ENCODE results near the gene RHEX.
"Not testable (repeated sequence)": the region's sequence is repeated elsewhere in the genome, so short reads cannot be mapped to it uniquely, and the experiment has no call there.

Gene RHEX

DNA sequence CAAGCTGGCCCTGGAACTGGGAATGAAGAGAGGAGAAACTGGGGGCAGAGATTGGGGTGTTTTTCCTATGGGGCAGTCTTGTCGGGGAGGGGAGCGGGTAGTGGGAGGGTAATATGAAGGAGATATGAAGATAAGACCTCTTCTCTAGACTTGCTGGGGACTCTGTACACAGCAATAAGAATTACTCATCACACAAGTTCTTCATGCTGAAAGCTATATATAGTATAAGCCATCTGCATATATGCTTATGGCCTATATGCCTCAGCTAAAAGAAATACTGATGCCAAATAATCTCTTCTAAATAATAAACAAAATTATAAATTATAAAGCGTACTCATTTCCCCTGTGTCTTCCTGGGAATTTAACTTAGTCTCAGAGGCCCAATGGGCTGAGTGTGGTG, 7.9 kb downstream of the RHEX start:
- H3K4me3 ChIP-seq (replicated peaks in 1 of 2; ENCODE audit: low read depth in 2 of 2, low read length in 2 of 2), result no peak overlapping the region
- TF ChIP-seq, protein P1, sequence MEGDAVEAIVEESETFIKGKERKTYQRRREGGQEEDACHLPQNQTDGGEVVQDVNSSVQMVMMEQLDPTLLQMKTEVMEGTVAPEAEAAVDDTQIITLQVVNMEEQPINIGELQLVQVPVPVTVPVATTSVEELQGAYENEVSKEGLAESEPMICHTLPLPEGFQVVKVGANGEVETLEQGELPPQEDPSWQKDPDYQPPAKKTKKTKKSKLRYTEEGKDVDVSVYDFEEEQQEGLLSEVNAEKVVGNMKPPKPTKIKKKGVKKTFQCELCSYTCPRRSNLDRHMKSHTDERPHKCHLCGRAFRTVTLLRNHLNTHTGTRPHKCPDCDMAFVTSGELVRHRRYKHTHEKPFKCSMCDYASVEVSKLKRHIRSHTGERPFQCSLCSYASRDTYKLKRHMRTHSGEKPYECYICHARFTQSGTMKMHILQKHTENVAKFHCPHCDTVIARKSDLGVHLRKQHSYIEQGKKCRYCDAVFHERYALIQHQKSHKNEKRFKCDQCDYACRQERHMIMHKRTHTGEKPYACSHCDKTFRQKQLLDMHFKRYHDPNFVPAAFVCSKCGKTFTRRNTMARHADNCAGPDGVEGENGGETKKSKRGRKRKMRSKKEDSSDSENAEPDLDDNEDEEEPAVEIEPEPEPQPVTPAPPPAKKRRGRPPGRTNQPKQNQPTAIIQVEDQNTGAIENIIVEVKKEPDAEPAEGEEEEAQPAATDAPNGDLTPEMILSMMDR (IDR thresholded peaks at IDR 0.05; ENCODE audit: low read depth, low read length), result no peak
- no peak for DNase-seq (ENCODE audit: low read depth in 2 of 2)

DNA sequence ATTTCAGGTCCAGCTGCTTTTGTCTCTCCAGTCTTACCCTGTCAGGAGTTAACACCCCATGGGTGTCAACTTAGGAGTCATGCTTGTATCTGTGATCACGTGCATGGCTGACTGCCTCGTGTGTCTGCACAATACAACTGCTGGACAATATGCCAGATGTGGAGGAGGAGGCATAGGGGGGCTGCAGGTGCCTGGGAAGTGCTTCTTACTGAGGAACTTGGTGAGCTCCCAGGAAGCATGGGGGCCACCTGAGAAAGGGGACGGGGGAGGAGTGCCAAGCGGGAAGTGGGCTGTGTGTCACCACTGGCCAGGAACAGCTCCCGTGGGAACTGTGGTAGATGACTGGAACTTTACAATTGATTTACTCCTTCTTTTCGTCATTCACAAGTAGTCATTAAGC, 9.5 kb downstream of the RHEX start:
- DNase-seq (ENCODE audit: low read depth in 2 of 2), result peak in 1 of 2 donors; percentile 17
- H3K4me3 ChIP-seq (replicated peaks in 1 of 2; ENCODE audit: low read depth in 2 of 2, low read length in 2 of 2), result no peak overlapping the region
- TF ChIP-seq, protein P1 (IDR thresholded peaks at IDR 0.05; ENCODE audit: low read depth, low read length), result no peak

DNA sequence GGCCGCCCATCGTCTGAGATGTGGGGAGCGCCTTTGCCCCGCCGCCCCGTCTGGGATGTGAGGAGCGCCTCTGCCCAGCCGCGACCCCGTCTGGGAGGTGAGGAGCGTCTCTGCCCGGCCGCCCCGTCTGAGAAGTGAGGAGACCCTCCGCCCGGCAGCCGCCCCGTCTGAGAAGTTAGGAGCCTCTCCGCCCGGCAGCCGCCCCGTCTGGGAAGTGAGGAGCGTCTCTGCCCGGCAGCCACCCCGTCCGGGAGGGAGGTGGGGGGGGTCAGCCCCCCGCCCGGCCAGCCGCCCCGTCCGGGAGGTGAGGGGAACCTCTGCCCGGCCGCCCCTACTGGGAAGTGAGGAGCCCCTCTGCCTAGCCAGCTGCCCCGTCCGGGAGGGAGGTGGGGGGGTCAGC, 11.0 kb downstream of the RHEX start:
- H3K4me3 ChIP-seq (replicated peaks in 1 of 2; ENCODE audit: low read depth in 2 of 2, low read length in 2 of 2); DNase-seq (ENCODE audit: low read depth in 2 of 2): not testable (repeated sequence)

DNA sequence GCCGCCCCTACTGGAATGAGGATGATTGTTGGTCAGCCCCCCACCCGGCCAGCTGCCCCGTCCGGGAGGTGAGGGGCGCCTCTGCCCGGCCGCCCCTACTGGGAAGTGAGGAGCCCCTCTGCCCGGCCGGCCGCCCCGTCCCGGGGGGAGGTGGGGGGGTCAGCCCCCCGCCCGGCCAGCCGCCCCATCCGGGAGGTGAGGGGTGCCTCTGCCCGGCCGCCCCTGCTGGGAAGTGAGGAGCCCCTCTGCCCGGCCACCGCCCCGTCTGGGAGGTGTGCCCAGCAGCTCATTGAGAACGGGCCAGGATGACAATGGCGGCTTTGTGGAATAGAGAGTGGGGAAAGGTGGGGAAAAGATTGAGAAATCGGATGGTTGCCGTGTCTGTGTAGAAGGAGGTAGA, 11.5 kb downstream of the RHEX start:
- H3K4me3 ChIP-seq (replicated peaks in 1 of 2; ENCODE audit: low read depth in 2 of 2, low read length in 2 of 2); DNase-seq (ENCODE audit: low read depth in 2 of 2): not testable (repeated sequence)

DNA sequence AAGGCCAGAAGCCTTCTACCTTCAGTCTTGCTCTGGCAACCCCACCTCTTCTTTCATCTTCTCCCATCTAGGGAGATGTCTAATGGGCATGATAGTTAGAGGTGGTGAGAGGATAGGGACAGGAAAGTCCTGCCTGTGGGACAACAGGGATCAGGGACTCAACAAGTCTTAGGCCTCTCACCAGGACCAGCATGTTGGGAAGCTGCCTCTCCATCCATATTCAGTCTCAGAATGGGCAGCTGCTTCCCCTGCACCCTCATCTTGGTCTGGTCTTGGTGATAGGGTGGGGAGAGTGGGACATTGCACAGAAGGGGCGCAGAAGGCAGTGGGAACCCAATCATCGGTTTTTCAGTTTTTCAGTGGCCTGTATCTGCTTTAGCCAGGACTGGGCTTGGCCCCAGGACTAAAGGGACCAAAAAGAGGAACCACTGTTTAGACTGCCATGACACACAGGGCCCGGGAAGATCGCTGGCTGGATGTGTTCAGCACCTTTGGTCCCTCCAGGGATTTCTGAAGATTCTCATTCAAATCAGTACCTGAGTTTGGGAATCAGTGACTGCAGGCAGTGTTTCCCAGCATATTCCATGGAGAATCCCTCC, 12.7 kb downstream of the RHEX start:
- TF ChIP-seq, protein P1 (IDR thresholded peaks at IDR 0.05; ENCODE audit: low read depth, low read length), result no peak
- no peak overlapping the region for H3K4me3 ChIP-seq (replicated peaks in 1 of 2; ENCODE audit: low read depth in 2 of 2, low read length in 2 of 2)
- DNase-seq (ENCODE audit: low read depth in 2 of 2), result no peak

DNA sequence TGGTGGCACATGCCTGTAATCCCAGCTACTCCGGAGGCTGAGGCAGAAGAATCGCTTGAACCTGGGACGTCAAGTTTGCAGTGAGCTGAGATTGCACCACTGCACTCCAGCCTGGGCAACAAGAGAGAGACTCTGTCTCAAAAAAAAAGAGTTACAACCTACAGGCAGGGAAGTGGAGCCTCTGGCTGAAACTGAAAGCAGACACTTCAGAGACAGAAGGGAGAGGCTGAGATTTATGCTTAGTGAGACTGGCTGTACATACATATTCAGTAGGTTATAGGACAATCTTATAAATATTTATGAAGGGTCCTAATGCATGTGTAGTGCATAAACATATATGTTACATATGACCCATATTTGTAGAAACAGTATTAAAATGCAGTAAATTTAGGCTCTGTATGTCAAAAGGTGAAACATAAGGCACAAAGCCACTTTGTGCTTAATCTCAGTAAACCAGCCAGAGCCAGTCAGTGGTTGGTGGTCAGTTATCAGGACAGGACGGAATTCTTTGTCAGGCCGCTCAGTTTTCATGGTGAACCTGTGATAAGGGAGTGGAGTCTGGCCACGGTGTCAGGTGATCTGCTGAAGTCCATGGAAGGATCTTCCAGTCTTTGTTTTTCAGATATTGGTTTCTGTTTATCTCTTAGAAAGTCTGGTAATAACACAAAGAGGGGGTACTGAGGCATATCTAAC, 13.7 kb downstream of the RHEX start:
- DNase-seq (ENCODE audit: low read depth in 2 of 2), result peak in 1 of 2 donors; percentile 4
- no peak overlapping the region for H3K4me3 ChIP-seq (replicated peaks in 1 of 2; ENCODE audit: low read depth in 2 of 2, low read length in 2 of 2)
- TF ChIP-seq, protein P1 (IDR thresholded peaks at IDR 0.05; ENCODE audit: low read depth, low read length), result no peak

DNA sequence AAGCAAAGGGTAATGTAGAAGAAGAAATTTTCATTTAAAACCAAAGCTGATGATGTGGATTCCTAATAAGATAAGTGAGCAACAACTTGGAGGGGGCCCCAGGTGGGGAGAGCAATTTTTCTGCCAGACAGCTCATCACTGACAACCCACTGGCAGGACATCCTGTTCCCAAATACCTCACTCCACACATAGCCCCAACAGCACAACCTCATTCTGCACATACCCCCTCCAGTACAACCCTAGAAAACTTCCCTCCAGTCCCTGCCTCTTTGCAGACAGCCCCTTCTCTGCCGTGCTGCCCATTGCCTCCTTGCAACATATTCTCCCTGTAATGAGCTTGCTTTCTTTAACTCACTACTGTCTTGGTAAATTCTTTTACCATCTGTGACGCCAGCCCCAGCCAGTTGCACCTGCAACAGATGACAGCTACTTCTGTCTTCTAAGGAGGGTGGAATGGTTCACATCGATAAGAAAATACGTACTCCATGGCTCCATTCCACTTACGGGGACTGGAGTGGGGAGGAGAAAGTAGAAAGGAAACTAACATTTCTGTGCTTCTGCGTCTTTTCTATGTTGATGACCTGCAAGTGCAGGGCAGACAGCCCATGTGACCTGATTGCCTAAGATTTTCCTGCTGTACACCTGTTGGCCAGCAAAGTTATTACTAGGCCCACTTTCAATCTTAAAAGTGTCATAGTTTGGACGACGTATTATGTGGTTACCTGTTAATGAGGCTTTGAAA, 14.7 kb downstream of the RHEX start:
- DNase-seq (ENCODE audit: low read depth in 2 of 2), result peak in 1 of 2 donors; percentile 2
- TF ChIP-seq, protein P1 (IDR thresholded peaks at IDR 0.05; ENCODE audit: low read depth, low read length), result no peak
- H3K4me3 ChIP-seq (replicated peaks in 1 of 2; ENCODE audit: low read depth in 2 of 2, low read length in 2 of 2), result no peak overlapping the region

All from cardiac fibroblast (primary cell).